ENCODE measurements around the gene ADAMTS6.

DNA sequence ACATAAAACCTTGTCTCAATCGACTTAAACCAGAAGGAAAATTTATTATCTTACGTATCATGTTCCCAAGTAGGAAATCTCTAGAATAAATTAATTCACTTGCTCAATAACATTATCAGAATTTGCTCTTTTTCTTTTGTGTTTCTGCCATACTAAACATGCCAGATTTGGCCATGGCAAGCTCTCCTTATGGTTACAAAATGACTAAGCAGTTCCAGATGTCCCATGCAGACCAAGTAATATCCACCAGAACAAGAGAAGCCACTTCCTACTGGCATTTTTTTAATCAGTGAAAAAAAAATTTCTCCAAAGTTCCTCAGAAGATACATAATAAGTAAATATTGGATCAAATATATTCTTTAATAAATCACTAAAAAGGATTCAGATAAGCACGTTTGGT lies 25.2 kb upstream of the ADAMTS6 start:
- TF ChIP-seq MYC (CRISPR knock-in tag; IDR thresholded peaks at IDR 0.05; ENCODE audit: borderline replicate concordance): no peak
- no peak for TF ChIP-seq FOXM1 (CRISPR knock-in tag; IDR thresholded peaks at IDR 0.05)
